GM12878 (cell line): ENCODE measurements around the gene CADPS. TPM values are rescaled to one million over a fixed set of nuclear protein-coding genes. Genes with fewer than 3 reads are reported as not detected.

Source experiments
- ATAC-seq: fragments of 200-7000 bp; cut with Tn5 transposase; 3 replicates; pipeline ENCODE4 v1.9.1; 2020; ENCODE audit warnings: mild to moderate bottlenecking, moderate library complexity
- BruUV-seq: library from RNA; stranded (reverse); fragments of 400-500 nt; replicated peaks from 2 replicates; lab custom pipeline; 2021; lab: Mats Ljungman, UMichigan
- CTCF ChIA-PET: fragments of 300-600 bp; sonication (Branson Sonifier 250); formaldehyde crosslinking; extraction: SDS; loops from one replicate; lab custom pipeline; 2021; ENCODE audit warnings: inconsistent platforms; lab: Yijun Ruan, JAX
- POLR2A ChIA-PET: fragments of 350-600 bp; formaldehyde crosslinking; extraction: SDS; loops from one replicate; lab custom pipeline; 2021; ENCODE audit warnings: inconsistent platforms; lab: Charles Lee
- RAD21 ChIA-PET: fragments of 300-600 bp; sonication (Branson Sonifier 250); formaldehyde crosslinking; loops from one replicate; lab custom pipeline; 2023; ENCODE audit warnings: antibody characterized with exemption; ENCODE audit not compliant: unreplicated experiment; lab: Charles Lee
- SMC1A ChIA-PET: fragments of 300-600 bp; sonication (Branson Sonifier 250); formaldehyde crosslinking; loops from one replicate; lab custom pipeline; 2023; ENCODE audit not compliant: unreplicated experiment, uncharacterized antibody; lab: Charles Lee
- DNase-seq: peaks from one replicate; pipeline ENCODE4 v3.0.0-alpha.2; 2011; ENCODE audit warnings: low read depth, low spot score
- FAIRE-seq: peaks from 3 replicates; lab custom pipeline; 2011; peaks lifted over from hg19 to GRCh38; lab: Jason Lieb, UNC
- H2AFZ ChIP-seq: 2 replicates; pipeline ENCODE4 v1.6.0; 2011; ENCODE audit warnings: low read depth, low read length, control low read depth; ENCODE audit not compliant: control insufficient read depth
- H3K27ac ChIP-seq: 2 replicates; pipeline ENCODE4 v1.5.1; 2011; ENCODE audit warnings: control low read depth; ENCODE audit not compliant: control insufficient read depth, insufficient read depth
- H3K27me3 ChIP-seq, 2 experiments: replicated peaks in 1 of 2; 2 replicates each; pipeline versions ENCODE4 v1.6.0 to v1.6.1; 2011; ENCODE audit warnings: low read length in 1 of 2; ENCODE audit not compliant: control insufficient read depth in 2 of 2, insufficient read depth in 2 of 2
- H3K36me3 ChIP-seq, 2 experiments: 2 replicates each; pipeline ENCODE4 v1.5.1; 2011; ENCODE audit warnings: low read length in 1 of 2; ENCODE audit not compliant: control insufficient read depth in 2 of 2, insufficient read depth in 2 of 2
- H3K4me1 ChIP-seq: 2 replicates; pipeline ENCODE4 v1.6.1; 2011; ENCODE audit warnings: mild to moderate bottlenecking, low read length, moderate library complexity, mixed read lengths; ENCODE audit not compliant: control insufficient read depth, insufficient read depth
- H3K4me2 ChIP-seq: 2 replicates; pipeline ENCODE4 v1.6.0; 2011; ENCODE audit warnings: control low read depth; ENCODE audit not compliant: control insufficient read depth, insufficient read depth
- H3K4me3 ChIP-seq: fragments of 200-600 bp; sonication (generic); 2 replicates; pipeline ENCODE4 v1.5.1; 2016
- H3K79me2 ChIP-seq: 2 replicates; pipeline ENCODE4 v1.6.0; 2011; ENCODE audit warnings: low read length; ENCODE audit not compliant: control insufficient read depth, insufficient read depth
- H3K9ac ChIP-seq: 2 replicates; pipeline ENCODE4 v1.8.0; 2011; ENCODE audit warnings: low read length, control low read depth, mixed read lengths; ENCODE audit not compliant: control insufficient read depth, insufficient read depth
- H3K9me3 ChIP-seq: replicated peaks from 3 replicates; pipeline ENCODE4 v1.5.1; 2011; ENCODE audit warnings: mild to moderate bottlenecking, low read length; ENCODE audit not compliant: control insufficient read depth, insufficient read depth
- H4K20me1 ChIP-seq: 2 replicates; pipeline ENCODE4 v1.6.0; 2011; ENCODE audit not compliant: control insufficient read depth, insufficient read depth
- CUX1 ChIP-seq: IDR thresholded peaks from 2 replicates; pipeline ENCODE4 v1.6.1; 2012; ENCODE audit warnings: improper control_type of control experiment, low read depth, low read length; ENCODE audit not compliant: insufficient replicate concordance
- MXI1 ChIP-seq: fragments of 150-350 bp; IDR thresholded peaks from 2 replicates; pipeline ENCODE4 v1.6.1; 2011; ENCODE audit warnings: low read depth, mild to moderate bottlenecking, inconsistent platforms, low read length, improper control_type of control experiment
- MYC ChIP-seq: IDR thresholded peaks from 2 replicates; pipeline ENCODE4 v1.6.1; 2011; ENCODE audit warnings: mild to moderate bottlenecking, low read length, moderate library complexity, inconsistent platforms; ENCODE audit not compliant: insufficient read depth, insufficient replicate concordance, insufficient read length, severe bottlenecking
- NFIC ChIP-seq: IDR thresholded peaks from 2 replicates; pipeline ENCODE4 v1.6.1; 2012; ENCODE audit warnings: low read depth, mild to moderate bottlenecking, inconsistent platforms, low read length, moderate library complexity
- RFX5 ChIP-seq: IDR thresholded peaks from 2 replicates; pipeline ENCODE4 v1.6.1; 2011; ENCODE audit warnings: low read depth, low read length, improper control_type of control experiment
- WGBS: methylation state at CpG from one replicate; pipeline ENCODE4 v1.1.6; 2016; ENCODE audit warnings: low lambda C conversion rate; ENCODE audit not compliant: insufficient replicate concordance, insufficient coverage; ENCODE audit errors: missing lambda C conversion rate; 5-methylcytosine and 5-hydroxymethylcytosine counted together
- in situ Hi-C: fragments of 300-500 bp; cut with MboI; formaldehyde crosslinking; loops from 9 replicates; pipeline ENCODE4 v1.14.3; 2018; ENCODE audit warnings: mixed read lengths
- intact Hi-C: fragments of 100-400 bp; cut with micrococcal nuclease; formaldehyde crosslinking; loops from one replicate; pipeline ENCODE4 v1.14.2; 2022; ENCODE audit not compliant: unreplicated experiment
- polyA plus RNA-seq, 11 experiments: library from polyadenylated mRNA; depleted of rRNA in 4 of 11; unstranded in 6 of 11; stranded (reverse) in 5 of 11; fragments of >200 nt; fragmentation: Nextera tagmentation in 4 of 11; fragmentation: Illumina TruSeq in 1 of 11; extraction: Ambion mirVana in 4 of 11; extraction: Trizol in 1 of 11; gene quantifications; 1 replicate in 1 of 11; 2 replicates in 10 of 11; pipeline versions ENCODE4 v1.2.1 to v1.2.3, GENCODE V29; 2011 to 2016; ENCODE audit warnings: inconsistent platforms in 2 of 11, missing spikeins in 2 of 11, low read depth in 1 of 11
- total RNA-seq, 4 experiments: library from RNA; depleted of rRNA in 3 of 4; stranded (reverse); fragments of >200 nt in 3 of 4; fragmentation: Illumina TruSeq in 1 of 4; extraction: Trizol in 1 of 4; gene quantifications; 2 replicates each; pipeline versions ENCODE4 v1.2.1 to v1.2.3, GENCODE V29; 2013 to 2021

CADPS gene
- total and polyA plus RNA-seq, 10 of the 15 experiments (the other 5 are each of a cell fraction or from before 2014, with no cell fraction given) = 0.20 TPM; not detected in 9

- TF ChIP-seq CUX1 = no peak
- TF ChIP-seq, all 136 proteins: peak for 0
These were observed 65.8 kb downstream of the CADPS start (continued) for GRCh38 chr3:62809369-62809768.

GRCh38 chr3:62805580-62806277 is 69.5 kb downstream of the CADPS start:
- FAIRE-seq (no peak), ATAC-seq (no peak; the same call in none of the 3 replicates)
- no peaks in the 10 kb centered on the region for H4K20me1 ChIP-seq
- H3K27ac ChIP-seq = no peak overlapping the region
- in situ Hi-C loops = no loop called here
- SMC1A ChIA-PET = no interaction called here
- BruUV-seq = no TSS peak
- no peaks in the 10 kb centered on the region for H3K9me3 ChIP-seq
- TF ChIP-seq RFX5 = no peak
- TF ChIP-seq MYC = no peak
- no peak for TF ChIP-seq NFIC
- no peak for TF ChIP-seq MXI1
- TF ChIP-seq, all 136 proteins: peak for 0
- no peak overlapping the region for H3K9ac ChIP-seq
- POLR2A ChIA-PET = no interaction called here
- RAD21 ChIA-PET = interaction anchor here (0.7 kb wide), 1 partner anchor 181 kb away, joined by 3 read pairs; no protein-coding TSS in a partner anchor
- H3K27me3 ChIP-seq = no peaks in the 10 kb centered on the region; a peak in 1 of 4 replicates
- WGBS = 0% methylated on average over 2 of the region's 2 CpGs
- no peak overlapping the region for H3K4me2 ChIP-seq
- H3K4me3 ChIP-seq = no peak overlapping the region
- H3K79me2 ChIP-seq = no peaks in the 10 kb centered on the region
- intact Hi-C loops = loop anchor here (10.0 kb wide), 1 partner anchor 141 kb away; no protein-coding TSS in a partner anchor
- DNase-seq = no peak
- no peaks in the 10 kb centered on the region for H3K4me1 ChIP-seq
- no peak overlapping the region for H2AFZ ChIP-seq
- H3K36me3 ChIP-seq = no peaks in the 10 kb centered on the region
- CTCF ChIA-PET = no interaction called here
